Astrocyte (in vitro differentiated cells and primary cell): ENCODE data around the gene SPTBN1.

ENCODE experiments used
- EZH2 ChIP-seq: IDR thresholded peaks from 2 replicates; pipeline ENCODE4 v1.6.1; 2012; ENCODE audit warnings: mild to moderate bottlenecking, low read length, inconsistent platforms; ENCODE audit not compliant: insufficient read depth
- TF ChIP-seq, protein P1 (sequence below): IDR thresholded peaks from 2 replicates; pipeline ENCODE4 v1.5.1; 2011; ENCODE audit warnings: low read depth, mild to moderate bottlenecking, inconsistent platforms, low read length, moderate library complexity; ENCODE audit not compliant: insufficient read depth

DNA sequence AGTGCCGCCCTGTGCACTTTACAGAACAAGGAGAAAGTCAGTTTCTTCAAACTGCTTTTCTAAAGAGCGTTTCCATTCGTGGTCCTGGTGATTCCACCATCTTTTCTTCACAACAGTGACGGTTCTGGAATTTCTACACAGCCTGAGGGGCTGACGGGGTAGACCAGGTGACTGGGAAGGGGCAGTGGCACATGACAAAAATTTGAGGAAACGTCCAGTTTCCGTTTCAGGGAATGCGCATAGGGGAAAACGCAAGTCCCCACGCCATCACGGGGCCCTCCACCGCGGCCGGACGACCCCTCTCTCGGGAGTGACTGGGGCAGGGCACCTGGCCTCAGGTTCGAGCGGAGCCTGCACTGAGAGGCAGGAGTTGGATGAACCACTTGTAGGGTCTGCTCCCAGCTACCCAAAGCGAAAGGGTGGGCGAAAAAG lies 980 bp upstream of the SPTBN1 start:
- no peak for TF ChIP-seq EZH2
- TF ChIP-seq, protein P1, sequence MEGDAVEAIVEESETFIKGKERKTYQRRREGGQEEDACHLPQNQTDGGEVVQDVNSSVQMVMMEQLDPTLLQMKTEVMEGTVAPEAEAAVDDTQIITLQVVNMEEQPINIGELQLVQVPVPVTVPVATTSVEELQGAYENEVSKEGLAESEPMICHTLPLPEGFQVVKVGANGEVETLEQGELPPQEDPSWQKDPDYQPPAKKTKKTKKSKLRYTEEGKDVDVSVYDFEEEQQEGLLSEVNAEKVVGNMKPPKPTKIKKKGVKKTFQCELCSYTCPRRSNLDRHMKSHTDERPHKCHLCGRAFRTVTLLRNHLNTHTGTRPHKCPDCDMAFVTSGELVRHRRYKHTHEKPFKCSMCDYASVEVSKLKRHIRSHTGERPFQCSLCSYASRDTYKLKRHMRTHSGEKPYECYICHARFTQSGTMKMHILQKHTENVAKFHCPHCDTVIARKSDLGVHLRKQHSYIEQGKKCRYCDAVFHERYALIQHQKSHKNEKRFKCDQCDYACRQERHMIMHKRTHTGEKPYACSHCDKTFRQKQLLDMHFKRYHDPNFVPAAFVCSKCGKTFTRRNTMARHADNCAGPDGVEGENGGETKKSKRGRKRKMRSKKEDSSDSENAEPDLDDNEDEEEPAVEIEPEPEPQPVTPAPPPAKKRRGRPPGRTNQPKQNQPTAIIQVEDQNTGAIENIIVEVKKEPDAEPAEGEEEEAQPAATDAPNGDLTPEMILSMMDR: no peak
